ENCODE measurements around the gene SLC13A5. TPM values are rescaled to one million over a fixed set of nuclear protein-coding genes. Genes with fewer than 3 reads are reported as not detected.

The SLC13A5 gene
- total and polyA plus RNA-seq, 10 of the 15 experiments (the other 5 are each of a cell fraction or from before 2014, with no cell fraction given), result 0.23 TPM; not detected in 9

- TF ChIP-seq MYC (IDR thresholded peaks at IDR 0.05; ENCODE audit: insufficient read depth, insufficient read length, insufficient replicate concordance, low read length, severe bottlenecking), result no peak
Observed at GRCh38 chr17:6703751-6704150, 9.4 kb downstream of the SLC13A5 start (continued).

GRCh38 chr17:6702567-6703215 is 10.5 kb downstream of the SLC13A5 start:
- intact Hi-C loops (cut with micrococcal nuclease; ENCODE audit: unreplicated experiment), result no loop called here
- Histone ChIP-seq H3K27me3 (replicated peaks in 1 of 2; ENCODE audit: control insufficient read depth in 2 of 2, insufficient read depth in 2 of 2, low read length in 1 of 2) (peaks cover 0 to 1% of the 10 kb centered on the region in 2 experiments; a peak in 3 of 4 replicates), H3K79me2 (ENCODE audit: control insufficient read depth, insufficient read depth, low read length) (no peaks in the 10 kb centered on the region), H3K4me2 (ENCODE audit: control insufficient read depth, insufficient read depth) (no peak overlapping the region), H3K9me3 (replicated peaks; ENCODE audit: control insufficient read depth, insufficient read depth, low read length) (no peaks in the 10 kb centered on the region), H3K9ac (ENCODE audit: control insufficient read depth, insufficient read depth, low read length) (no peak overlapping the region), H3K4me1 (ENCODE audit: control insufficient read depth, insufficient read depth, low read length) (no peaks in the 10 kb centered on the region), H3K4me3 (no peak overlapping the region), H2AFZ (ENCODE audit: control insufficient read depth, low read depth, low read length) (no peak overlapping the region), H3K27ac (ENCODE audit: control insufficient read depth, insufficient read depth) (no peak overlapping the region), H4K20me1 (ENCODE audit: control insufficient read depth, insufficient read depth) (no peaks in the 10 kb centered on the region), H3K36me3 (ENCODE audit: control insufficient read depth in 2 of 2, insufficient read depth in 2 of 2, low read length in 1 of 2) (no peaks in the 10 kb centered on the region)
- DNase-seq (ENCODE audit: low read depth, low spot score) (no peak), FAIRE-seq (no peak), ATAC-seq (no peak)
- SMC1A ChIA-PET (ENCODE audit: uncharacterized antibody, unreplicated experiment), result no interaction called here
- TF ChIP-seq ZBTB33 (IDR thresholded peaks at IDR 0.05) (no peak), ZBTB40 (IDR thresholded peaks at IDR 0.05; ENCODE audit: borderline replicate concordance) (no peak), HCFC1 (IDR thresholded peaks at IDR 0.05; ENCODE audit: low read length) (no peak), SMAD5 (IDR thresholded peaks at IDR 0.05; ENCODE audit: low read depth) (no peak), POU2F2 (IDR thresholded peaks at IDR 0.05; ENCODE audit: borderline replicate concordance, low read depth, low read length) (no peak), HDAC2 (IDR thresholded peaks at IDR 0.05) (no peak)
- no TSS peak for BruUV-seq (replicated peaks)
- 38% methylated on average over 16 of the region's 16 CpGs for WGBS (ENCODE audit: insufficient coverage, insufficient replicate concordance, low lambda C conversion rate, missing lambda C conversion rate)
- in situ Hi-C loops (cut with MboI), result no loop called here
- CTCF ChIA-PET, result interaction anchor here (0.6 to 2.1 kb wide), 3 partner anchors 36 to 595 kb away, joined by 3 to 9 read pairs (median 6); no protein-coding TSS in a partner anchor
- RAD21 ChIA-PET (ENCODE audit: unreplicated experiment), result no interaction called here
- POLR2A ChIA-PET, result no interaction called here
